Testis (tissue), 3 donors: Measurements from ENCODE around the gene MGAT5. TPM values are rescaled to one million over a fixed set of nuclear protein-coding genes. Genes with fewer than 3 reads are reported as not detected.
A peak's percentile ranks its signal among the peaks of the same experiment; 100 is the strongest.

ENCODE experiments used
- DNase-seq: peaks from one replicate; pipeline ENCODE4 v3.0.0-alpha.2; 2019
- H3K27ac ChIP-seq, 2 donors: fragments of 200-600 bp; sonication (generic); one replicate each; pipeline ENCODE4 v1.5.1; 2019
- H3K27me3 ChIP-seq: fragments of 200-600 bp; sonication (generic); one replicate; pipeline ENCODE4 v1.5.1; 2019
- H3K36me3 ChIP-seq: fragments of 200-600 bp; sonication (generic); one replicate; pipeline ENCODE4 v1.5.1; 2017; ENCODE audit warnings: low read depth; ENCODE audit errors: missing control alignments
- H3K4me1 ChIP-seq: fragments of 200-600 bp; sonication (generic); one replicate; pipeline ENCODE4 v1.5.1; 2019
- H3K4me3 ChIP-seq, 2 donors: fragments of 200-600 bp; sonication (generic); one replicate each; pipeline ENCODE4 v1.5.1; 2017 to 2019
- H3K9me3 ChIP-seq: fragments of 200-600 bp; sonication (generic); one replicate; pipeline ENCODE4 v1.5.1; 2017
- POLR2A ChIP-seq: fragments of 450-650 bp; IDR thresholded peaks from one replicate; pipeline ENCODE4 v1.6.1; 2017; ENCODE audit warnings: antibody characterized with exemption, mild to moderate bottlenecking, moderate library complexity
- WGBS, 2 donors: methylation state at CpG; one replicate each; pipeline ENCODE4 v1.1.5; 2018; 5-methylcytosine and 5-hydroxymethylcytosine counted together
- intact Hi-C: fragments of 100-400 bp; cut with DNase I; formaldehyde crosslinking; loops from one replicate; pipeline ENCODE4 v1.15.1; 2023; ENCODE audit warnings: low total_unique reads
- polyA plus RNA-seq: library from polyadenylated mRNA; stranded (reverse); fragments of 350-450 nt; fragmentation: Illumina TruSeq; extraction: RNeasy Lipid Tissue Mini Kit (QIAGEN cat#74804); gene quantifications from one replicate; pipeline ENCODE4 v1.2.3, GENCODE V29; 2014; ENCODE audit warnings: low read depth, low replicate concordance; ENCODE audit not compliant: insufficient read depth
- total RNA-seq, 2 donors: library from RNA; depleted of rRNA; stranded (reverse); fragments of >200 nt; gene quantifications; one replicate each; pipeline ENCODE4 v1.2.3, GENCODE V29; 2016
- TF ChIP-seq, protein P1 (sequence below), 3 experiments: fragments of 450-650 bp in 2 of 3; fragments of 200-600 bp in 1 of 3; sonication (generic) in 1 of 3; IDR thresholded peaks; one replicate each; pipeline ENCODE4 v1.5.1; 2016 to 2019; ENCODE audit warnings: antibody characterized with exemption in 3 of 3, mild to moderate bottlenecking in 2 of 3, moderate library complexity in 1 of 3

The MGAT5 gene
- total and polyA plus RNA-seq, 3 donors from 2014 or later = 31.6 to 73.8 (median 64.5) TPM

DNA sequence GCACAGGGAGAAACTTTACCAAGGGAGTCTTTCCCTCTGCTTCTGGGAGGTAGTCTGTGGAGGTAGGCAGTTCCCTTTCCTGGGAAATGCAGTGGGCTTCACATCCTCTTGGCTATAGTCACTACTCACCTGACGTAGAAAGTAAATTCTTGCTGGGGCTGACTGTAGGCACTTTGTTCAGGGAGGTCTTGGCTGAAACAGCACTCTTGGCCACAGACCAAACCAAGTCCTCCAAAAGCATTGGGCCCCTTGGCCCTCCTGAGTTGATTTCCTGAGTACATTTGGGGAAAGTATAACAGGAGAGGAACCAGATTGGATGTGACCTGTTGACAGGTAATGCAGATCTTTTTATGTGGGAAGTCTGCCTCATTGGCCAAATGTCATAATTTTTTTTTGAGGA, 108.9 kb downstream of the MGAT5 start:
- DNase-seq = no peak
- no peak for TF ChIP-seq POLR2A
- TF ChIP-seq, protein P1, sequence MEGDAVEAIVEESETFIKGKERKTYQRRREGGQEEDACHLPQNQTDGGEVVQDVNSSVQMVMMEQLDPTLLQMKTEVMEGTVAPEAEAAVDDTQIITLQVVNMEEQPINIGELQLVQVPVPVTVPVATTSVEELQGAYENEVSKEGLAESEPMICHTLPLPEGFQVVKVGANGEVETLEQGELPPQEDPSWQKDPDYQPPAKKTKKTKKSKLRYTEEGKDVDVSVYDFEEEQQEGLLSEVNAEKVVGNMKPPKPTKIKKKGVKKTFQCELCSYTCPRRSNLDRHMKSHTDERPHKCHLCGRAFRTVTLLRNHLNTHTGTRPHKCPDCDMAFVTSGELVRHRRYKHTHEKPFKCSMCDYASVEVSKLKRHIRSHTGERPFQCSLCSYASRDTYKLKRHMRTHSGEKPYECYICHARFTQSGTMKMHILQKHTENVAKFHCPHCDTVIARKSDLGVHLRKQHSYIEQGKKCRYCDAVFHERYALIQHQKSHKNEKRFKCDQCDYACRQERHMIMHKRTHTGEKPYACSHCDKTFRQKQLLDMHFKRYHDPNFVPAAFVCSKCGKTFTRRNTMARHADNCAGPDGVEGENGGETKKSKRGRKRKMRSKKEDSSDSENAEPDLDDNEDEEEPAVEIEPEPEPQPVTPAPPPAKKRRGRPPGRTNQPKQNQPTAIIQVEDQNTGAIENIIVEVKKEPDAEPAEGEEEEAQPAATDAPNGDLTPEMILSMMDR (IDR thresholded peaks at IDR 0.05) = no peak
- Histone ChIP-seq H3K36me3 (no peaks in the 10 kb centered on the region), H3K27me3 (no peaks in the 10 kb centered on the region), H3K4me1 (peaks cover 3% of the 10 kb centered on the region), H3K9me3 (no peaks in the 10 kb centered on the region), H3K4me3 (no peak overlapping the region), H3K27ac (no peak overlapping the region)
- intact Hi-C loops = no loop called here
- 94% methylated on average over 1 of the region's 1 CpG; no CpG with 5 or more reads in 1 of the 2 donors for WGBS, 2 donors

DNA sequence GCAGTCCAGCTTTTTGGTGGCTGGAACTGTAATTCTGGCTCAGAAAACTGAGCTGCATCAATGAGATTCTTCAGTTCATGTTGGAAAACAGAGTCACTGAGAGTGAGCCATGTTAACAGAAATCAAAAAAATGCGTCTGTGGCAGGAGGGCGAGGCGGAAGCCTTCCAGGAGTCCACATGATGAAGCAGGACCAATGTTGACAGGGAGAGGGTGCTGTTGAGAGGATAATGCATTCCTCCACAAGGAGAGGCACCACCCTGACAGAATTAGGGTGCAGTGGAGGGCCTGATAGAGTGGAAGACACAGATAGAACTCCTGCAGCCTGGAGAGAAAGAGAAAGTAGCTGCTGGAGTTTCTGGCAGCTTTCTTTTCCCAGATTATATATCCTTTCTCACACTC, 111.5 kb downstream of the MGAT5 start:
- Histone ChIP-seq H3K36me3 (no peaks in the 10 kb centered on the region), H3K27me3 (no peaks in the 10 kb centered on the region), H3K27ac (no peak overlapping the region), H3K9me3 (no peaks in the 10 kb centered on the region), H3K4me1 (peaks cover 3% of the 10 kb centered on the region), H3K4me3 (no peak overlapping the region)
- no peak for DNase-seq
- TF ChIP-seq POLR2A = no peak
- TF ChIP-seq, protein P1 (IDR thresholded peaks at IDR 0.05) = peak in 1 of 3 experiments; percentile 8
- 86 to 91% methylated on average over 3 of the region's 3 CpGs for WGBS, 2 donors
- intact Hi-C loops = no loop called here

- intact Hi-C loops = no loop called here
These were observed 112.5 kb downstream of the MGAT5 start for GRCh38 chr2:134366359-134366758.

GRCh38 chr2:134367213-134367612, 113.3 kb downstream of the MGAT5 start:
- Histone ChIP-seq H3K36me3 (no peaks in the 10 kb centered on the region), H3K27me3 (no peaks in the 10 kb centered on the region), H3K4me3 (no peak overlapping the region), H3K4me1 (peaks cover 3% of the 10 kb centered on the region), H3K9me3 (no peaks in the 10 kb centered on the region), H3K27ac (no peak overlapping the region)
- intact Hi-C loops = no loop called here
- TF ChIP-seq, protein P1 (IDR thresholded peaks at IDR 0.05) = no peak
- TF ChIP-seq POLR2A = no peak
- WGBS, 2 donors = 80% methylated on average over 2 of the region's 2 CpGs
- no peak for DNase-seq

More at GRCh38 chr2:134366359-134366758, 112.5 kb downstream of the MGAT5 start:
- H3K36me3 ChIP-seq = no peaks in the 10 kb centered on the region
- no peak for TF ChIP-seq POLR2A
- TF ChIP-seq, protein P1 (IDR thresholded peaks at IDR 0.05) = no peak
- H3K27me3 ChIP-seq = no peaks in the 10 kb centered on the region
- DNase-seq = no peak
- H3K4me3 ChIP-seq = no peak overlapping the region
- no peaks in the 10 kb centered on the region for H3K9me3 ChIP-seq
- WGBS, 2 donors = 93 to 97% methylated on average over 6 of the region's 6 CpGs
- peaks cover 3% of the 10 kb centered on the region for H3K4me1 ChIP-seq
- H3K27ac ChIP-seq = no peak overlapping the region
